ENCODE data around the gene TOX2.
"Not testable (repeated sequence)": the region's sequence is repeated elsewhere in the genome, so short reads cannot be mapped to it uniquely, and the experiment has no call there.

TOX2 gene

DNA sequence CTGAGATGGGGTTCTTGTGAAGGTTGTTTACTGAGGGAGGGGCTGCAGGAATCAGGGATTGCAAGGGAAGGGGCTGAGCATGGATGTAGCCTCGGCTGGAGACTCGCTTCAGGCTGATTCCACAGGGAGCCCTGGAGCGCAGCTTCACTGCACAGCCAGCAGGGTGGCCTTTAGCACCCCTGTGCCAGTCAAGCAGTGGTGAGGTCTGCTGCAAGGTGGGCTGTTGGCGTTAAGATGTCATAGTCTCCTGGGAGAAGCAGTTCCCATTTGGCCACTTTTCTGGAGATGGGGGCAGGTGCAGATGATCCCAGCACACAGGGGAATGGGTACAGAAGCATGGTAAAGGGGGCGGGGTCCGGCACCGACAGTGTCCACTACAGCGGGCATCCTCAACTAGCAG lies 126.3 kb downstream of the TOX2 start (continued):
- no peak for TF ChIP-seq ZNF510 (tag by site-specific recombination; IDR thresholded peaks at IDR 0.05; ENCODE audit: insufficient replicate concordance)

DNA sequence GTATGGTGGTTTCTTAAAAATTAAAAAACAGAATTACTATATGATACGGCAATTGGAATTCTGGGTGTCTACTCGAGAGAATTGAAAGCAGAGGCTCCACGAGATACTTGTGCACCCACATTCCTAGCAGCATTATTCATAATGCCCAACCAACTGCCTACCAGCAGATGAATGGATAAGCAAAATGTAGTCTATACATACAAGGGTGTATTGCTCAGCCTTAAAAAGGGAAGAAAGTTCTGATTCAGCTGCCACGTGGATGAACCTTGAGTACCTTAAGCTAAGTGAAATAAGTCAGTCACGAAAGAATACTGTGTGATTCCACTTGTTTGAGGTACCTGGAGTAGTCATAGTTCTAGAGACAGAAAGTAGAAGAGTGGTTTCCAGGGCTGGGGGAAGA lies 130.1 kb downstream of the TOX2 start:
- CTCF ChIA-PET; H3K36me3 ChIP-seq (ENCODE audit: control insufficient read depth in 2 of 2, insufficient read depth in 1 of 2, low read length in 2 of 2); H3K9me3 ChIP-seq (ENCODE audit: control insufficient read depth, insufficient read depth, low read depth, low read length); H3K4me1 ChIP-seq (ENCODE audit: control insufficient read depth, insufficient read depth, low read length); H3K27ac ChIP-seq (ENCODE audit: extremely low read depth, low read depth, low read length); H3K4me3 ChIP-seq (ENCODE audit: low read depth, low read length): not testable (repeated sequence)
- POLR2A ChIA-PET = interaction anchor here (0.7 kb wide), 1 partner anchor 24 kb away, joined by 3 read pairs; no protein-coding TSS in a partner anchor

DNA sequence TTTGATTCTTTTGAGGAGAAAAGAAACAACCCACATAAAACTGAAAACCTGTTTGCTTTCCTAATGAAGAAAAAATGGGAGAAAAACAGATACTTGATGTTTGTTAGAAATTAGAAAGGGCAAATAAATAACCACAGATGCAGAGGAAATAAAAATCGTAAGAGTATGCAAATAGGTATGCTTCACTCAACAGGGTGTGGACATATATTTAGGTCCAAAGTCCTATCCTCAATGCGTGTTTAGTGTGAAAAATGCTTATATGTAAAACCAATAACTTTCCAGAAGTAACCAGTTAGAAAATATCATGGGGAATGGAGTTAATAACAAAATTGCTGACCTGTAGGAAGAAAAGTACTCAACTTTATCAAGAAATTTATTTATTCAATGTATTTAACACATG lies 135.7 kb downstream of the TOX2 start:
- ChIA-PET CTCF (no interaction called here), POLR2A (no interaction called here)
- Histone ChIP-seq H3K4me1 (ENCODE audit: control insufficient read depth, insufficient read depth, low read length) (no peaks in the 10 kb centered on the region), H3K9me3 (ENCODE audit: control insufficient read depth, insufficient read depth, low read depth, low read length) (no peaks in the 10 kb centered on the region), H3K36me3 (ENCODE audit: control insufficient read depth in 2 of 2, insufficient read depth in 1 of 2, low read length in 2 of 2) (peaks cover 0 to 7% of the 10 kb centered on the region in 2 experiments; a peak in 1 of 3 replicates), H3K4me3 (ENCODE audit: low read depth, low read length) (no peak overlapping the region), H3K27ac (ENCODE audit: extremely low read depth, low read depth, low read length) (no peak overlapping the region)
- TF ChIP-seq ZSCAN16 (tag by site-specific recombination; IDR thresholded peaks at IDR 0.05) (no peak), SP3 (tag by site-specific recombination; IDR thresholded peaks at IDR 0.05) (no peak), HOXD13 (CRISPR knock-in tag; IDR thresholded peaks at IDR 0.05; ENCODE audit: borderline replicate concordance) (no peak), YY2 (tag by site-specific recombination; IDR thresholded peaks at IDR 0.05) (no peak)
- TF ChIP-seq, protein P1, sequence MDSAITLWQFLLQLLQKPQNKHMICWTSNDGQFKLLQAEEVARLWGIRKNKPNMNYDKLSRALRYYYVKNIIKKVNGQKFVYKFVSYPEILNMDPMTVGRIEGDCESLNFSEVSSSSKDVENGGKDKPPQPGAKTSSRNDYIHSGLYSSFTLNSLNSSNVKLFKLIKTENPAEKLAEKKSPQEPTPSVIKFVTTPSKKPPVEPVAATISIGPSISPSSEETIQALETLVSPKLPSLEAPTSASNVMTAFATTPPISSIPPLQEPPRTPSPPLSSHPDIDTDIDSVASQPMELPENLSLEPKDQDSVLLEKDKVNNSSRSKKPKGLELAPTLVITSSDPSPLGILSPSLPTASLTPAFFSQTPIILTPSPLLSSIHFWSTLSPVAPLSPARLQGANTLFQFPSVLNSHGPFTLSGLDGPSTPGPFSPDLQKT (IDR thresholded peaks at IDR 0.05; ENCODE audit: borderline replicate concordance, low read depth, low read length) = no peak
- TF ChIP-seq, protein P2, sequence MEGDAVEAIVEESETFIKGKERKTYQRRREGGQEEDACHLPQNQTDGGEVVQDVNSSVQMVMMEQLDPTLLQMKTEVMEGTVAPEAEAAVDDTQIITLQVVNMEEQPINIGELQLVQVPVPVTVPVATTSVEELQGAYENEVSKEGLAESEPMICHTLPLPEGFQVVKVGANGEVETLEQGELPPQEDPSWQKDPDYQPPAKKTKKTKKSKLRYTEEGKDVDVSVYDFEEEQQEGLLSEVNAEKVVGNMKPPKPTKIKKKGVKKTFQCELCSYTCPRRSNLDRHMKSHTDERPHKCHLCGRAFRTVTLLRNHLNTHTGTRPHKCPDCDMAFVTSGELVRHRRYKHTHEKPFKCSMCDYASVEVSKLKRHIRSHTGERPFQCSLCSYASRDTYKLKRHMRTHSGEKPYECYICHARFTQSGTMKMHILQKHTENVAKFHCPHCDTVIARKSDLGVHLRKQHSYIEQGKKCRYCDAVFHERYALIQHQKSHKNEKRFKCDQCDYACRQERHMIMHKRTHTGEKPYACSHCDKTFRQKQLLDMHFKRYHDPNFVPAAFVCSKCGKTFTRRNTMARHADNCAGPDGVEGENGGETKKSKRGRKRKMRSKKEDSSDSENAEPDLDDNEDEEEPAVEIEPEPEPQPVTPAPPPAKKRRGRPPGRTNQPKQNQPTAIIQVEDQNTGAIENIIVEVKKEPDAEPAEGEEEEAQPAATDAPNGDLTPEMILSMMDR (tag by site-specific recombination; IDR thresholded peaks at IDR 0.05) = no peak

DNA sequence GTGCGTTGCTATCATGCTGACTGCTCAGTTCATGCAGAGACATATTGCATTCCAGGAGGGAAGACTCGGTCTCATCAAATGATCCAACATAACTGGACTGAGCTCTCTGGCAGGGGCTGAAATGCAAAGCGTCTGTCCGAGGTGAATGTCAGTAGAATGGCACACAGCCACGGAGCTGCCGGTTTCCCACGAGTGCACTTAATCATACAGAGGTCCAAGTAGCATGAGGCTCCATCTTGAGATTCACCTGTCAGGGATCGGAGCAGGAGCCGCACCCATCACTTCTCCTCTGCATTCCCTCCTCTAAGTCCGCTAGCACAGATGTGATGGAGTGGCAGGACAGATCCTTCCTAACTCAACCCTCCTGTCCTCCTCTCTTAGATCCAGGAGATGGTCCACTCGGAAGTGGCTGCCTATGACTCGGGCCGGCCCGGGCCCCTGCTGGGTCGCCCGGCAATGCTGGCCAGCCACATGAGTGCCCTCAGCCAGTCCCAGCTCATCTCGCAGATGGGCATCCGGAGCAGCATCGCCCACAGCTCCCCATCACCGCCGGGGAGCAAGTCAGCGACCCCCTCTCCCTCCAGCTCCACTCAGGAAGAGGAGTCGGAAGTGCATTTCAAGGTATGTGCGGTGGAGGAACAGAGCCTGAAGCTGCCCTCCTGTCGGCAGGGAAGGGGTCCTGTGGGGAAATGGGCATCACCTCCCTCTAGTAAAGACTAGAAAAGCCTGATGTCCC lies 136.4 kb downstream of the TOX2 start:
- ChIA-PET POLR2A (no interaction called here), CTCF (interaction anchor here (0.5 to 1.0 kb wide), 2 partner anchors 13 to 16 kb away, joined by 3 read pairs; no protein-coding TSS in a partner anchor)
- Histone ChIP-seq H3K4me1 (ENCODE audit: control insufficient read depth, insufficient read depth, low read length) (no peaks in the 10 kb centered on the region), H3K9me3 (ENCODE audit: control insufficient read depth, insufficient read depth, low read depth, low read length) (no peaks in the 10 kb centered on the region), H3K27ac (ENCODE audit: extremely low read depth, low read depth, low read length) (no peak overlapping the region), H3K36me3 (ENCODE audit: control insufficient read depth in 2 of 2, insufficient read depth in 1 of 2, low read length in 2 of 2) (peaks cover 0 to 7% of the 10 kb centered on the region in 2 experiments; a peak in 1 of 3 replicates), H3K4me3 (ENCODE audit: low read depth, low read length) (no peak overlapping the region)
- TF ChIP-seq, protein P3, sequence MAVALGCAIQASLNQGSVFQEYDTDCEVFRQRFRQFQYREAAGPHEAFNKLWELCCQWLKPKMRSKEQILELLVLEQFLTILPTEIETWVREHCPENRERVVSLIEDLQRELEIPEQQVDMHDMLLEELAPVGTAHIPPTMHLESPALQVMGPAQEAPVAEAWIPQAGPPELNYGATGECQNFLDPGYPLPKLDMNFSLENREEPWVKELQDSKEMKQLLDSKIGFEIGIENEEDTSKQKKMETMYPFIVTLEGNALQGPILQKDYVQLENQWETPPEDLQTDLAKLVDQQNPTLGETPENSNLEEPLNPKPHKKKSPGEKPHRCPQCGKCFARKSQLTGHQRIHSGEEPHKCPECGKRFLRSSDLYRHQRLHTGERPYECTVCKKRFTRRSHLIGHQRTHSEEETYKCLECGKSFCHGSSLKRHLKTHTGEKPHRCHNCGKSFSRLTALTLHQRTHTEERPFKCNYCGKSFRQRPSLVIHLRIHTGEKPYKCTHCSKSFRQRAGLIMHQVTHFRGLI (tag by site-specific recombination; IDR thresholded peaks at IDR 0.05) = no peak
- TF ChIP-seq TCF7L2 (IDR thresholded peaks at IDR 0.05; ENCODE audit: borderline replicate concordance, low read depth, low read length) = no peak
- TF ChIP-seq, protein P4, sequence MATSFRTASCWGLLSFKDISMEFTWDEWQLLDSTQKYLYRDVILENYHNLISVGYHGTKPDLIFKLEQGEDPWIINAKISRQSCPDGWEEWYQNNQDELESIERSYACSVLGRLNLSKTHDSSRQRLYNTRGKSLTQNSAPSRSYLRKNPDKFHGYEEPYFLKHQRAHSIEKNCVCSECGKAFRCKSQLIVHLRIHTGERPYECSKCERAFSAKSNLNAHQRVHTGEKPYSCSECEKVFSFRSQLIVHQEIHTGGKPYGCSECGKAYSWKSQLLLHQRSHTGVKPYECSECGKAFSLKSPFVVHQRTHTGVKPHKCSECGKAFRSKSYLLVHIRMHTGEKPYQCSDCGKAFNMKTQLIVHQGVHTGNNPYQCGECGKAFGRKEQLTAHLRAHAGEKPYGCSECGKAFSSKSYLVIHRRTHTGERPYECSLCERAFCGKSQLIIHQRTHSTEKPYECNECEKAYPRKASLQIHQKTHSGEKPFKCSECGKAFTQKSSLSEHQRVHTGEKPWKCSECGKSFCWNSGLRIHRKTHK (tag by site-specific recombination; IDR thresholded peaks at IDR 0.05) = no peak
- TF ChIP-seq ZNF350 (tag by site-specific recombination; IDR thresholded peaks at IDR 0.05) = no peak
- TF ChIP-seq ZEB2 (tag by site-specific recombination; IDR thresholded peaks at IDR 0.05) = no peak
- TF ChIP-seq ZBTB7A (tag by site-specific recombination; IDR thresholded peaks at IDR 0.05; ENCODE audit: low read depth) = no peak
- no peak for TF ChIP-seq REPIN1 (tag by site-specific recombination; IDR thresholded peaks at IDR 0.05; ENCODE audit: low read depth)
- TF ChIP-seq, protein P5, sequence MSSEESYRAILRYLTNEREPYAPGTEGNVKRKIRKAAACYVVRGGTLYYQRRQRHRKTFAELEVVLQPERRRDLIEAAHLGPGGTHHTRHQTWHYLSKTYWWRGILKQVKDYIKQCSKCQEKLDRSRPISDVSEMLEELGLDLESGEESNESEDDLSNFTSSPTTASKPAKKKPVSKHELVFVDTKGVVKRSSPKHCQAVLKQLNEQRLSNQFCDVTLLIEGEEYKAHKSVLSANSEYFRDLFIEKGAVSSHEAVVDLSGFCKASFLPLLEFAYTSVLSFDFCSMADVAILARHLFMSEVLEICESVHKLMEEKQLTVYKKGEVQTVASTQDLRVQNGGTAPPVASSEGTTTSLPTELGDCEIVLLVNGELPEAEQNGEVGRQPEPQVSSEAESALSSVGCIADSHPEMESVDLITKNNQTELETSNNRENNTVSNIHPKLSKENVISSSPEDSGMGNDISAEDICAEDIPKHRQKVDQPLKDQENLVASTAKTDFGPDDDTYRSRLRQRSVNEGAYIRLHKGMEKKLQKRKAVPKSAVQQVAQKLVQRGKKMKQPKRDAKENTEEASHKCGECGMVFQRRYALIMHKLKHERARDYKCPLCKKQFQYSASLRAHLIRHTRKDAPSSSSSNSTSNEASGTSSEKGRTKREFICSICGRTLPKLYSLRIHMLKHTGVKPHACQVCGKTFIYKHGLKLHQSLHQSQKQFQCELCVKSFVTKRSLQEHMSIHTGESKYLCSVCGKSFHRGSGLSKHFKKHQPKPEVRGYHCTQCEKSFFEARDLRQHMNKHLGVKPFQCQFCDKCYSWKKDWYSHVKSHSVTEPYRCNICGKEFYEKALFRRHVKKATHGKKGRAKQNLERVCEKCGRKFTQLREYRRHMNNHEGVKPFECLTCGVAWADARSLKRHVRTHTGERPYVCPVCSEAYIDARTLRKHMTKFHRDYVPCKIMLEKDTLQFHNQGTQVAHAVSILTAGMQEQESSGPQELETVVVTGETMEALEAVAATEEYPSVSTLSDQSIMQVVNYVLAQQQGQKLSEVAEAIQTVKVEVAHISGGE (tag by site-specific recombination; conservative IDR thresholded peaks at IDR 0.05; ENCODE audit: low read depth) = no peak
- no peak for TF ChIP-seq ZNF121 (tag by site-specific recombination; IDR thresholded peaks at IDR 0.05)

All from HEK293 (cell line).